NCI-H69 (cell line): ENCODE data around the gene MARCO.
"Not testable (repeated sequence)": the region's sequence is repeated elsewhere in the genome, so short reads cannot be mapped to it uniquely, and the experiment has no call there.

Experiments used
- DNase-seq: peaks from one replicate; lab custom pipeline; 2025; lab: John Stamatoyannopoulos, UW

MARCO gene

GRCh38 chr2:118929059-118929458 is 12.9 kb upstream of the MARCO start:
- DNase-seq: no peak

- DNase-seq: no peak
Measured at GRCh38 chr2:118932949-118933348, 9.0 kb upstream of the MARCO start.

DNA sequence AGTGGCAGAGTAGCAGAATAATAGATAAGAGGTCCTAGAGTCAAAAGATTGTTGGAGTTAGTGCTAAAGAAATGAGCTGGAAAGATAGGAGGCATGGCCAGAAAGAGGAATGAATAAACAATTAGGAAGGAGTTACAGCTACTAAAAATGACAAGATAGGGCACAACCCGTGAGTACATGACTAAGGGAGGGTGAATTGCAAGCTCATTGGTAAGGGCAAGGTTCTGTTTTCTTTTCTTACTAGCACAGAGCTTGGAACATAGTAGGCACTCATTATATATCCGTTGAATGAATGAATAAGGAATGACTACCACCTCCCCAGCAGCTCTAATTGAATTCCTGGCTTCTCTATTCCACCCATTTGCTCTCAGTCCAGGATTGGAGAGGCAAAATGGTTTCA is 5.7 kb upstream of the MARCO start:
- no peak for DNase-seq

DNA sequence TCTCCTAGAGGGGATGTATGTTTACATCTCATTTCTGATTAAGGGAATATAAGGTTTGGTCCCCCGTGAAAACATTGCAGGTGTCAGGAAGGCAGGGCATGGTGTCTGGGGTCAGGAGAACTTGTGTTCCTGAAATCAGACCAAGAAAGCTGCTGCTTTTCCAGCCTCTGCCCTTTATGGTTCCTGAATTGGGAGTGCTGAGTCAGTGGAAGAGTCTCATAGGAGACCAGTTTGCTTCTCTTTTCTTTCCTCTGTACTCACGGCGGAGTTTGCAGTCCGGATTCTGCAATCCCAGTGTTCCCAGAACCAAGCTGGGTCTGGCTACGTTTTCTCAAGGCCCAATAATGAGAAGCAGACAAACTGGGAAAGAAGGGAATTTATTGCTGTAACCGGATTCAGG is 5.1 kb upstream of the MARCO start:
- DNase-seq: no peak

GRCh38 chr2:118937817-118938216 is 4.2 kb upstream of the MARCO start:
- no peak for DNase-seq

- no peak for DNase-seq
Measured at GRCh38 chr2:118939994-118940393, 2.0 kb upstream of the MARCO start.

DNA sequence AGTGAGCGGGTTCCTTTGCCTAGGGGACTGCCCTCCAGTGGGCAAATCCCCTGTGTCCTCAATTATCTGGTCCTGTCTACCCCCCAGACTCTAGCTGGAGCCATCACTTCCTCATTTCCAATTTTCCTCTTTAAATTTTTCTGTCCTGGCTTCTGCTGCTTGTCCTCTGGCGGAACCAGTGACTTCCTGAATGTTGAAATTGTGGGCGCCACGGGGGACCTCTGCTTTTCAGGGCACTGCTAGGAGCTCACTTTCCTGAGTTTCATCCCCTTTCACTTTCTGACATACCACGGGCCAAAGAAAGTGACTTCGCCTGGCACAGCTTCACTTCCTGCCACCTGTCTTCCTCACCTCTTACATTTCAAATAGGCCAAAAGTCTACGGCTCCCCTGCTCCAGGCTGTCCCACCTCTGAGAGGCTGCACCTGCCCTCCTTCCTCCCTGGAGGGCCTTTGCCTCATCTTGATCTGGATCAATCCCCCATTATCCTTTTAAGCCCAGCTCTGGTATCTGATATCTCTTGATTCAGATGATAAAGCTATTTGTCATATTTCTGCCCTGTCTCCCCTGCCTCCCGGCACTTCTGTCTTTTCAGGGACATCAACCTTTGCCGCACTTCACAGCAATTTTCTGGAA is 1.4 kb upstream of the MARCO start:
- no peak for DNase-seq

GRCh38 chr2:118943286-118943685 is 1.3 kb downstream of the MARCO start:
- DNase-seq: no peak

- no peak for DNase-seq
Measured at GRCh38 chr2:118945881-118946280, 3.9 kb downstream of the MARCO start.

GRCh38 chr2:118948266-118948665 is 6.3 kb downstream of the MARCO start:
- not testable (repeated sequence) for DNase-seq

GRCh38 chr2:118954297-118955060 is 12.5 kb downstream of the MARCO start:
- no peak for DNase-seq

DNA sequence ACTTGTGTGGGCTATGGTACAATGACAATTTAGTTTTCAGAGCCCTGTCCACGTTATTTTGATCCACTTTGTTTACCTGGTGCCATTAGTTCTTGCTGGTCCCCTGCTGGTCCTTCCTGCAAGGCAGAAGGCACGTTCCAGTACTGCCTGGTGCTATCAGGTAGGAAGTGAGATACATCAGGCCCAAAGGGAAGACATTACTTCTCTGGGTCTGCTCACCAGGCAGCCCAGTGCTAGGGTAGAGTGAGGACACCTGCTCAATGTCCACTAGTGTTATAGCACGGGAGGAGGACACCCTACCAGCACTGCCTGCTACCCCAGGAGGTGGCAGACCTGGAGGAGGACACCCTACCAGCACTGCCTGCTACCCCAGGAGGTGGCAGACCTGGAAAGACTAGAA is 23.7 kb downstream of the MARCO start:
- no peak for DNase-seq

DNA sequence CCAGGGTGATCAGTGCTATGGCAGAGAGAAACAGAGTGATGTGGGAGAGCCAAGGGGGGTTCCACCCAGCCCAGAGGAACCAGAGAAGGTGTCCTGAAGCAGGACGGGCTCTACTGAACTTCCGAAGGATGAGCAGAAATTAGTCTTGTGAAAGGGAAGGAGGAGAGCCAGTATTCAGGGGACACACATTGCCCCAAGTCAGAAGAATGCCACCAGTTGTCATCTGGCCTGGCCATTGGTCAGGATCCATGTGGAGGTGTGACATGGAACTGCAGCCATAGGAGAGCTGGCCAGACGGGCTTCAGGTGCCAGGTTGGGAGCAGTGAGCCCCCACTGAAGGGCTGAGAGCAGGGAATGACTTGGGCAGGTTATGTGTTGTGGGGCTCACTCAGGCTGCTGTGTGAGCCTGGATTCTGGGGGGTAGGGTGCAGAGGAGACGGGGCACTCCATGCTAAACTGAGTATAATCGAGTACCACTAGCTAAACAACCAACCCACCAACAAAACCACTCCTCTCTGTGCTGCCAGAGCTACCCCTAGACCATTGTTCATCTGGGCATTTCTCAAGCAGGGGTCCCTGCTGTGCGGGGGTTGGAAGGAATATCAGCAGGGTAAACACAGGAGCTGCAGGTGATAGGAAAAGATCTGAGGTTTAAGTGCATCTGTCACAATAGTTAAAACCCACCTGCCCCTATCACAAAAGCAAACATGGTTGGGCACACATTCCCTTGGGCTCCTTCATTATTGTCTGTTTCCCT is 25.3 kb downstream of the MARCO start:
- no peak for DNase-seq

GRCh38 chr2:118968042-118968441 is 26.0 kb downstream of the MARCO start:
- DNase-seq: no peak

DNA sequence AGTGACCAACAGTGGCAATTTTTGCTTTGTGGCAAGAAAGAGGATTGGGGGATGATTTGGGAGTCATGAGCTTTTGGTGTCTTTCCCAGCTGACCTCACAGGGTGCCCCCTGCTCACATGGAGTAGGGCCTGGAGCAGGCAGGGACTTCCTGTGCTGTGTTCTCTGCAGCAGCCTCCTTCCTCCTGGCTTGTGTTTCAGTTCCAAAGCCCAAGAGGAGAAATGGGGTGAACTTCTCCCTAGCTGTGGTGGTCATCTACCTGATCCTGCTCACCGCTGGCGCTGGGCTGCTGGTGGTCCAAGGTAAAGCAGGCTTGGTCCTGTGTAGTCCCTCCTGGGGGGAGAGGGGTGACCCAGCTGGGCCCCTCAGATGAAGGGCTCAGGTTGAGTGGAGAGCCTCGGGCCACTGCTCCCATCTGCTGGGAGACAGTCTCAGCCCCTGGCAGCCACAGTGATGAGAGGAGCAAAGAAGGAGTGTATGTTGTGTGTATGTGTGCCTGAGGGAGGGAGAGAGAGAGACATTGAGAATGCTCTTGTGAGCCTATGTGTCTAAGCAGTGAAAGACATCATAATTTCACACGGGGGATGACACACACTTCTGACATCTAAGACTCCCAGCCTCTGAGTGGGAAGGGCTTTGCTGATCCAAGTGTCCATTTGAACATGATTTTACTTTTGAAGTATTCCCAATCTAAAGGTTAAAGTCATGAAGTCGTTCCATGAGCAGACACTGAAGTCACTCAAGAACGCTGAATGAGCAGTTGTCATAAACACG is 27.2 kb downstream of the MARCO start:
- no peak for DNase-seq

DNA sequence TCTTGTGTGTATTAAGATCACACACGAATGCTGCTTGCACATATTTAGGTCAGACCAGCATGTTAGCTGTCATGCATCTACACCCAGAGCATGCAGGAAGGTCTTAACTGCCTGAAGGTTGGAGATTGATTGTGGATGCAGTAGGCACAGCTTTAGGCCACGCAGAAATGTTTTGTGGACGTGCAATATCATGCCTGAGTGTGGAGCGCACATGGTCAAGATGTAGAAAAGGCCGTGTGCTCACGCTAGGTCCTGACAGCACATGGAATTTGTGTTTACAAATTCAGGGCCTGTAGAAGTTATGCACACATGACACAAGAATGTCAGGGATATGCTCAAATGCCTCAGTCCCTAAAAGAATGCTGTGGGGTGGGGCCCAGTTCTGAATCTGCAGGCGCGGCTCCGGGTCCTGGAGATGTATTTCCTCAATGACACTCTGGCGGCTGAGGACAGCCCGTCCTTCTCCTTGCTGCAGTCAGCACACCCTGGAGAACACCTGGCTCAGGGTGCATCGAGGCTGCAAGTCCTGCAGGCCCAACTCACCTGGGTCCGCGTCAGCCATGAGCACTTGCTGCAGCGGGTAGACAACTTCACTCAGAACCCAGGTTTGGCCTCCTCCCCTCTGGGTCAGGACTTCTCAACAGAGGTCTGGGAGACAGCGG is 27.9 kb downstream of the MARCO start:
- no peak for DNase-seq

GRCh38 chr2:118970396-118971135 is 28.6 kb downstream of the MARCO start:
- DNase-seq: no peak

DNA sequence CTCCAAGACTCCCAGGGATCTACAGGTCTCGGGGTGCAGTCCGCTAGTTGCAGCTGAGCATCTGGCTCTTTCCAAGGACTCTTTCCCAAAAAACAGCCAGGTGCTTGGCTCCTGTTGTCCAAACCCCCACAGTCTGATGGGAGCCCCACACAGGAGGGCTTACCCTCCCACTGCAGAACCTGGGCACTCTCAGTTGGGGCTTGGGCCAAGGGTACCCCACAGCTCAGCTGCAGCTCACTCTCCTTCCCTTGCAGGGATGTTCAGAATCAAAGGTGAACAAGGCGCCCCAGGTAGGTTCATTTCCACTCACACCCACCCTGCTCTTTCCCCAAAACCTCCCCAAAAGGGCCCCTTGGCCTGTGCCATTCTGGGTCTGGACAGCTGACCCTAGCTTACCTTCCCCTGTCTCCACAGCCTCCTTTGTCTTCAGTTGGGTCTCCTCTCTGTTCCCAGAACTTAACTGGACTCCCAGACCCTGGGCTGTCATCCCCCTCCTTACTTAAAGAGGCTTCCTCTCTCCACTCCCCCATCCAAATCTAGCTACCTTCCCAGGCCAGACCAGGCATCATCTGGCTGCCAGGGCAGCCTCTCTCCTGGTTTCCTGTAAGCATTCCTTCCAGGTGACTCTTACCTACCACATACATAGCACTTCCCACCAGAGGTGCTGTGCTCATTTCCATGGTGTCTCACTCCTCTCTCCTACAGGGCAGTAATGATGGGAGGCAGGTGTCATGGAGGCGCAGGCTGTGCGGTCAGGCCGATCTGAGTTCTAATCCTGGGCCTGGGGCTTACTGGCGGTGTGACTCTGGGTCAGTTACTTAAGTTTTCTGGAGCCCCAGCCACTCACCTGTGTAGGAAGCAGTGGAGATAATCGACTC is 29.5 kb downstream of the MARCO start:
- DNase-seq: no peak

DNA sequence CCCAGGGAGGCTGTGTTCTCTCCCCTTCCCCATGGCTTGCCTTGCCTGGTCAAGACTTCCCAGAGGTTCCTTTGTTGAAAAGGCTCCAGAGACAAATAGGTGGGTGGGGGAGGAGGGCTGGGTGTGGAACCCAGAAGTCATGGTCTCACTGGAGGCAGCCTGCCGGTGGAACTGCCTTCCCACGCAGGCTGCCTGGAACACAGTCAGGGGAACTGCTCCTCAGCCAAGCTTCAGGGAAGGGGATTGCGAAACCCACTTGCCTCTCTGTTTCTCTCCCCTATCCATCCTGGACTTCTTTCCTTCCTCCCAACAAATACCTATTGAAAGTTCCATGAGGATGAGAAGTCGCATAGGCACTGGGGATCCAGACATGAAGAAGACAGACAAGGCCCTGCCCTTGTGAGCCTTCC is 31.6 kb downstream of the MARCO start:
- no peak for DNase-seq
